Peyer's patch (tissue), 4 donors: ENCODE data around the gene ACP1.

Experiments used
- CTCF ChIP-seq, 6 experiments: fragments of 450-650 bp in 4 of 6; fragments of 200-600 bp in 2 of 6; sonication (generic) in 1 of 6; IDR thresholded peaks; one replicate each; pipeline ENCODE4 v1.5.1; 2017 to 2019; ENCODE audit warnings: antibody characterized with exemption in 6 of 6, mild to moderate bottlenecking in 3 of 6, moderate library complexity in 1 of 6
- POLR2A ChIP-seq, 2 donors: fragments of 450-650 bp; IDR thresholded peaks; one replicate each; pipeline ENCODE4 v1.5.1; 2017; ENCODE audit warnings: antibody characterized with exemption in 2 of 2, mild to moderate bottlenecking in 2 of 2, moderate library complexity in 2 of 2

GRCh38 chr2:322326-322725, 57.6 kb downstream of the ACP1 start:
- TF ChIP-seq CTCF (IDR thresholded peaks at IDR 0.05) (no peak), POLR2A (IDR thresholded peaks at IDR 0.05) (no peak)
